Caco-2 (cell line): Measurements from ENCODE around the gene TFEB. TPM values are rescaled to one million over a fixed set of nuclear protein-coding genes. Genes with fewer than 3 reads are reported as not detected.

Experiments used
- BruUV-seq: library from RNA; stranded (reverse); fragments of 400-500 nt; replicated peaks from 2 replicates; lab custom pipeline; 2021; lab: Mats Ljungman, UMichigan
- CTCF ChIA-PET: fragments of 300-600 bp; sonication (Branson Sonifier 250); formaldehyde crosslinking; loops from one replicate; lab custom pipeline; 2022; ENCODE audit warnings: antibody characterized with exemption; lab: Charles Lee
- POLR2A ChIA-PET: fragments of 300-600 bp; sonication (Branson Sonifier 250); formaldehyde crosslinking; loops from one replicate; lab custom pipeline; 2022; ENCODE audit warnings: antibody characterized with exemption; lab: Charles Lee
- DNase-seq, 2 experiments: peaks; one replicate each; pipeline versions ENCODE4 v3.0.0 to v3.0.0-alpha.2; 2020 to 2022
- H3K27me3 ChIP-seq: replicated peaks from 2 replicates; pipeline ENCODE4 v1.6.0; 2011; ENCODE audit warnings: low read length; ENCODE audit not compliant: control insufficient read depth, insufficient read depth
- H3K36me3 ChIP-seq: 2 replicates; pipeline ENCODE4 v1.5.1; 2011; ENCODE audit warnings: low read length; ENCODE audit not compliant: control insufficient read depth, insufficient read depth
- H3K4me1 ChIP-seq: fragments of 250-450 bp; sonication (Bioruptor Pico); 2 replicates; pipeline ENCODE4 v1.5.1; 2020; ENCODE audit warnings: mild to moderate bottlenecking
- H3K4me3 ChIP-seq: 2 replicates; pipeline ENCODE4 v1.5.1; 2011; ENCODE audit warnings: low read depth, mild to moderate bottlenecking, control low read depth, low read length
- H3K9me3 ChIP-seq: fragments of 250-450 bp; sonication (Bioruptor Pico); 2 replicates; pipeline ENCODE4 v1.5.1; 2020; ENCODE audit warnings: mild to moderate bottlenecking, moderate library complexity
- H3K27ac Mint-ChIP-seq: one replicate; pipeline ENCODE4 v1.8.0; 2022; ENCODE audit warnings: mixed read lengths; ENCODE audit not compliant: unreplicated experiment
- H3K27me3 Mint-ChIP-seq: one replicate; pipeline ENCODE4 v1.8.0; 2022; ENCODE audit warnings: mixed read lengths; ENCODE audit not compliant: insufficient read depth, unreplicated experiment
- H3K36me3 Mint-ChIP-seq: one replicate; pipeline ENCODE4 v1.8.0; 2022; ENCODE audit warnings: mild to moderate bottlenecking, mixed read lengths; ENCODE audit not compliant: insufficient read depth, unreplicated experiment
- H3K4me1 Mint-ChIP-seq: one replicate; pipeline ENCODE4 v1.8.0; 2022; ENCODE audit warnings: low read depth, mixed read lengths; ENCODE audit not compliant: unreplicated experiment
- H3K4me3 Mint-ChIP-seq: one replicate; pipeline ENCODE4 v1.8.0; 2022; ENCODE audit warnings: mild to moderate bottlenecking, moderate library complexity, mixed read lengths; ENCODE audit not compliant: unreplicated experiment
- H3K9me3 Mint-ChIP-seq: one replicate; pipeline ENCODE4 v1.8.0; 2022; ENCODE audit warnings: mixed read lengths; ENCODE audit not compliant: unreplicated experiment
- CTCF ChIP-seq, 2 experiments: fragments of 200-600 bp in 1 of 2; IDR thresholded peaks; 1 replicate in 1 of 2; 2 replicates in 1 of 2; pipeline versions ENCODE4 v1.5.1 to v1.8.0; 2011 to 2022; ENCODE audit warnings: antibody characterized with exemption in 1 of 2, control low read depth in 1 of 2, inconsistent platforms in 1 of 2, low read depth in 1 of 2, low read length in 1 of 2, mild to moderate bottlenecking in 1 of 2, moderate library complexity in 1 of 2; ENCODE audit not compliant: insufficient read depth in 1 of 2, severe bottlenecking in 1 of 2, unreplicated experiment in 1 of 2
- intact Hi-C: fragments of 100-400 bp; cut with micrococcal nuclease; formaldehyde crosslinking; loops from one replicate; pipeline ENCODE4 v1.10.0; 2022; ENCODE audit not compliant: unreplicated experiment
- total RNA-seq: library from RNA; stranded (reverse); gene quantifications from 2 replicates; pipeline ENCODE4 v1.2.3, GENCODE V29; 2022

TFEB gene
- total RNA-seq, 1 experiment from 2014 or later, result 3.8 TPM

DNA sequence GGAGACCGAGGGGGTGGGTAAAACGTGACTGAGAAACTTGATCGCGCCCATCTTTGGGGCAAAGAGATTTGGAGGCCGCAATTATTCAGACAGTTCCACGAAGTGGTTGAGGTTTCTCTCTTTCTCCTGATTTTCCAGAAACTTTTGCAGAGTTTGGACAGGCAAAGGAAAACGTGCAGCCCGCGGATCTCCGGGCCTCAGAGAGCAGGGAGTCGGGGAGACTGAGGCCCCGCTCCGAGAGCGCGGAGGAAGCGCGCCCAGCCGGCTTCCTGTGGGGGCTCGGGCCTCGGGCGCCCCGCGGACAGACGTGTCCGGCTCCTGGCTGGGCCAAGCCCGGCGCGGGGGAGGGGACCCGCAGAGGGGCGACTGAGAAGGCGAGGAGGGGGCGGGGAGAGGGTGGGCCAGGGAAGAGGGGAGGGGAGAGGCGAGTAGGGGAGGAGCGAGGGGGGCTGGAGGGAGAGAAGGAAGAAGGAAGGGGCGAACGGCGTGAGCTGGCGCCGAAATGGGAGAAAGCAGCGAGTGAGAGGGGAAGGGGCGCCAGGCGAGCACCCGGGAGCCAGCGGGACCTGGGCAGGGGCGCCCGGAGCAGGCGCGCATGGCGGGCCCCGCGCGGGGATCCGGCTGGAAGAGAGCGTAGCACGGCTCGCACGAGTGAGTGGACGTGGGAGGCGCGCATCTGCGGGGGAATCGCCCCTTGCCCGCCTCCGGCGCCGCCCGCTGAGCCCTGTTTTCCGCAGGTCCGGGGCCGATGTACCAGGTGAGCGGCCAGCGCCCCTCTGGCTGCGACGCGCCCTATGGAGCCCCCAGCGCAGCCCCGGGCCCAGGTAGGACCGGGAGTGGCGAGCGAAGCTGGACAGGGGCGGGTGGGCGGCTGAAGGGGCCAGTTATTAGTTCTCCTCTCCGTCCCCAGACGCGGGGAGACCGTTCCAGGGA, 97.1 kb downstream of the TFEB start, which contains the start of gene MDFI:
Gene MDFI (plus strand): TSS at position 467 of the 933 bp plus-strand sequence. CDS start 282 bp downstream, at position 749.
- POLR2A ChIA-PET, result no interaction called here
- Mint-ChIP-seq H3K27ac (no peak within 1 kb of the TSS), H3K4me3 (peak within 1 kb of the TSS; percentile 37), H3K36me3 (no peaks in the 10 kb centered on the region), H3K9me3 (no peaks in the 10 kb centered on the region), H3K4me1 (no peaks in the 10 kb centered on the region), H3K27me3 (no peaks in the 10 kb centered on the region)
- no peaks in the 10 kb centered on the region for H3K27me3 ChIP-seq
- intact Hi-C loops, result no loop called here
- BruUV-seq, result no TSS peak
- no peak for DNase-seq
- CTCF ChIA-PET, result no interaction called here
- no peak within 1 kb of the TSS for H3K4me3 ChIP-seq
- TF ChIP-seq CTCF (IDR thresholded peaks at IDR 0.05; ENCODE audit: insufficient read depth in 1 of 2, low read depth in 1 of 2, low read length in 1 of 2, severe bottlenecking in 1 of 2, unreplicated experiment in 1 of 2), result no peak
- H3K36me3 ChIP-seq, result no peaks in the 10 kb centered on the region
- H3K4me1 ChIP-seq, result no peaks in the 10 kb centered on the region
- no peaks in the 10 kb centered on the region for H3K9me3 ChIP-seq

- no peak for DNase-seq
- H3K4me1 Mint-ChIP-seq, result no peaks in the 10 kb centered on the region
- no peak overlapping the region for H3K27ac Mint-ChIP-seq
- Histone ChIP-seq H3K4me1 (no peaks in the 10 kb centered on the region), H3K9me3 (no peaks in the 10 kb centered on the region), H3K36me3 (no peaks in the 10 kb centered on the region), H3K27me3 (no peaks in the 10 kb centered on the region), H3K4me3 (no peak overlapping the region)
- no peaks in the 10 kb centered on the region for H3K27me3 Mint-ChIP-seq
- CTCF ChIA-PET, result interaction anchor here (0.6 kb wide), 1 partner anchor 44 kb away, joined by 3 read pairs; no protein-coding TSS in a partner anchor
- POLR2A ChIA-PET, result no interaction called here
- no peak for TF ChIP-seq CTCF (IDR thresholded peaks at IDR 0.05; ENCODE audit: insufficient read depth in 1 of 2, low read depth in 1 of 2, low read length in 1 of 2, severe bottlenecking in 1 of 2, unreplicated experiment in 1 of 2)
- peak overlapping the region; percentile 37 for H3K4me3 Mint-ChIP-seq
- BruUV-seq, result no TSS peak
- intact Hi-C loops, result no loop called here
- no peaks in the 10 kb centered on the region for H3K9me3 Mint-ChIP-seq
- no peaks in the 10 kb centered on the region for H3K36me3 Mint-ChIP-seq
Observed at GRCh38 chr6:41637194-41638001, 98.0 kb downstream of the TFEB start.

GRCh38 chr6:41636833-41637193, 98.6 kb downstream of the TFEB start:
- H3K27me3 Mint-ChIP-seq, result peaks cover 3% of the 10 kb centered on the region
- POLR2A ChIA-PET, result no interaction called here

More at GRCh38 chr6:41636833-41637193, 98.6 kb downstream of the TFEB start:
- CTCF ChIA-PET, result interaction anchor here (0.6 kb wide), 1 partner anchor 44 kb away, joined by 3 read pairs; no protein-coding TSS in a partner anchor
- Histone ChIP-seq H3K4me3 (no peak overlapping the region), H3K9me3 (no peaks in the 10 kb centered on the region), H3K27me3 (no peaks in the 10 kb centered on the region), H3K4me1 (no peaks in the 10 kb centered on the region), H3K36me3 (no peaks in the 10 kb centered on the region)
- no peak for DNase-seq
- Mint-ChIP-seq H3K36me3 (no peaks in the 10 kb centered on the region), H3K4me3 (no peak overlapping the region), H3K4me1 (no peaks in the 10 kb centered on the region), H3K9me3 (no peaks in the 10 kb centered on the region), H3K27ac (no peak overlapping the region)
- intact Hi-C loops, result no loop called here
- BruUV-seq, result no TSS peak
- no peak for TF ChIP-seq CTCF (IDR thresholded peaks at IDR 0.05; ENCODE audit: insufficient read depth in 1 of 2, low read depth in 1 of 2, low read length in 1 of 2, severe bottlenecking in 1 of 2, unreplicated experiment in 1 of 2)
